Keratinocyte (primary cell): Measurements from ENCODE around the gene DNAH17. TPM values are rescaled to one million over a fixed set of nuclear protein-coding genes. Genes with fewer than 3 reads are reported as not detected.

ENCODE experiments used
- DNase-seq: peaks from one replicate; pipeline ENCODE4 v3.0.0-alpha.2; 2011; ENCODE audit warnings: low read depth, missing footprints, low spot score
- FAIRE-seq: peaks from 2 replicates; lab custom pipeline; 2011; peaks lifted over from hg19 to GRCh38; lab: Jason Lieb, UNC
- H2AFZ ChIP-seq: 2 replicates; pipeline ENCODE4 v1.6.0; 2012; ENCODE audit warnings: low read length, control low read depth, inconsistent platforms; ENCODE audit not compliant: control insufficient read depth
- H3K27ac ChIP-seq: 2 replicates; pipeline ENCODE4 v1.5.1; 2011; ENCODE audit warnings: low read length; ENCODE audit not compliant: control insufficient read depth, insufficient read depth
- H3K27me3 ChIP-seq: 3 replicates; pipeline ENCODE4 v1.6.0; 2011; ENCODE audit warnings: low read length; ENCODE audit not compliant: control insufficient read depth, insufficient read depth; ENCODE audit errors: extremely low read depth
- H3K36me3 ChIP-seq, 2 experiments: 2 replicates in 1 of 2; 3 replicates in 1 of 2; pipeline ENCODE4 v1.5.1; 2011; ENCODE audit warnings: low read length in 2 of 2, mild to moderate bottlenecking in 1 of 2; ENCODE audit not compliant: control insufficient read depth in 2 of 2, insufficient read depth in 2 of 2; ENCODE audit errors: extremely low read depth in 1 of 2
- H3K4me1 ChIP-seq: 3 replicates; pipeline ENCODE4 v1.5.1; 2011; ENCODE audit warnings: low read length; ENCODE audit not compliant: control insufficient read depth, insufficient read depth; ENCODE audit errors: extremely low read depth
- H3K4me2 ChIP-seq: 3 replicates; pipeline ENCODE4 v1.6.0; 2011; ENCODE audit warnings: low read depth, low read length; ENCODE audit not compliant: control insufficient read depth, insufficient read depth; ENCODE audit errors: extremely low read depth
- H3K4me3 ChIP-seq, 3 experiments: fragments of 200-600 bp in 1 of 3; sonication (generic) in 1 of 3; 2 replicates in 2 of 3; 3 replicates in 1 of 3; pipeline ENCODE4 v1.5.1; 2011 to 2016; ENCODE audit warnings: low read length in 3 of 3, mild to moderate bottlenecking in 3 of 3, control low read depth in 2 of 3, inconsistent platforms in 1 of 3, low read depth in 1 of 3, mixed read lengths in 1 of 3, mixed run types in 1 of 3, moderate library complexity in 1 of 3; ENCODE audit not compliant: control insufficient read depth in 2 of 3, insufficient read depth in 2 of 3; ENCODE audit errors: extremely low read depth in 1 of 3
- H3K79me2 ChIP-seq: 2 replicates; pipeline ENCODE4 v1.6.0; 2012; ENCODE audit warnings: low read length; ENCODE audit not compliant: control insufficient read depth, insufficient read depth
- H3K9ac ChIP-seq: 3 replicates; pipeline ENCODE4 v1.6.0; 2011; ENCODE audit warnings: low read length; ENCODE audit not compliant: control insufficient read depth, insufficient read depth; ENCODE audit errors: extremely low read depth
- H3K9me1 ChIP-seq: 3 replicates; pipeline ENCODE4 v1.6.0; 2011; ENCODE audit warnings: low read length; ENCODE audit not compliant: control insufficient read depth, insufficient read depth; ENCODE audit errors: extremely low read depth
- H3K9me3 ChIP-seq: 2 replicates; pipeline ENCODE4 v1.5.1; 2012; ENCODE audit warnings: low read depth, low read length; ENCODE audit not compliant: control insufficient read depth
- H4K20me1 ChIP-seq: 3 replicates; pipeline ENCODE4 v1.6.0; 2011; ENCODE audit warnings: low read length; ENCODE audit not compliant: control insufficient read depth, insufficient read depth; ENCODE audit errors: extremely low read depth
- CTCF ChIP-seq, 3 experiments: IDR thresholded peaks in 1 of 3; conservative IDR thresholded peaks in 1 of 3; optimal IDR thresholded peaks in 1 of 3; 2 replicates in 2 of 3; 3 replicates in 1 of 3; pipeline versions ENCODE3 to v1.5.1; 2011; ENCODE audit warnings: low read length in 3 of 3, mild to moderate bottlenecking in 3 of 3, moderate library complexity in 2 of 3, control low read depth in 1 of 3, inconsistent platforms in 1 of 3; ENCODE audit not compliant: insufficient read depth in 2 of 3; ENCODE audit errors: extremely low read depth in 1 of 3
- EZH2 ChIP-seq: IDR thresholded peaks from one replicate; pipeline ENCODE4 v1.6.1; 2012; ENCODE audit warnings: inconsistent platforms, mild to moderate bottlenecking, low read length, moderate library complexity
- dilution Hi-C: fragments of 300-500 bp; cut with MboI; formaldehyde crosslinking; loops from one replicate; pipeline ENCODE4 v1.7.0; 2020; ENCODE audit warnings: low sequenced_read_pairs; ENCODE audit not compliant: extremely low pct_ligation_motif_present
- polyA plus RNA-seq, 5 experiments: library from polyadenylated mRNA; depleted of rRNA in 3 of 5; stranded (reverse) in 3 of 5; stranded (forward) in 1 of 5; unstranded in 1 of 5; fragments of >200 nt; gene quantifications; 1 replicate in 1 of 5; 2 replicates in 3 of 5; 3 replicates in 1 of 5; pipeline versions ENCODE4 v1.2.1 to v1.2.3, GENCODE V29; 2011 to 2012; ENCODE audit warnings: missing spikeins in 2 of 5, low read depth in 1 of 5, low replicate concordance in 1 of 5

DNAH17 gene
- polyA plus RNA-seq, 1 donor (not counting 4 experiments of a cell fraction or from before 2014, with no cell fraction given) = 0.16 TPM

- Histone ChIP-seq H3K9me1 (no peaks in the 10 kb centered on the region), H3K27me3 (peaks cover 8% of the 10 kb centered on the region), H3K4me2 (no peak overlapping the region), H3K27ac (no peak overlapping the region), H2AFZ (no peak overlapping the region), H3K9ac (no peak overlapping the region), H3K36me3 (no peaks in the 10 kb centered on the region), H4K20me1 (no peaks in the 10 kb centered on the region), H3K79me2 (no peaks in the 10 kb centered on the region), H3K4me3 (no peak overlapping the region), H3K9me3 (no peaks in the 10 kb centered on the region), H3K4me1 (no peaks in the 10 kb centered on the region)
- dilution Hi-C loops = no loop called here
- DNase-seq = no peak
- FAIRE-seq = no peak
- TF ChIP-seq EZH2 (no peak), CTCF (optimal IDR thresholded peaks at IDR 0.05 in 1 of 3, IDR thresholded peaks at IDR 0.05 in 1 of 3, conservative IDR thresholded peaks at IDR 0.05 in 1 of 3; ENCODE audit: extremely low read depth in 1 of 3, insufficient read depth in 2 of 3, low read length in 3 of 3) (no peak)
These were observed 117.5 kb downstream of the DNAH17 start for GRCh38 chr17:78459696-78460095.

DNA sequence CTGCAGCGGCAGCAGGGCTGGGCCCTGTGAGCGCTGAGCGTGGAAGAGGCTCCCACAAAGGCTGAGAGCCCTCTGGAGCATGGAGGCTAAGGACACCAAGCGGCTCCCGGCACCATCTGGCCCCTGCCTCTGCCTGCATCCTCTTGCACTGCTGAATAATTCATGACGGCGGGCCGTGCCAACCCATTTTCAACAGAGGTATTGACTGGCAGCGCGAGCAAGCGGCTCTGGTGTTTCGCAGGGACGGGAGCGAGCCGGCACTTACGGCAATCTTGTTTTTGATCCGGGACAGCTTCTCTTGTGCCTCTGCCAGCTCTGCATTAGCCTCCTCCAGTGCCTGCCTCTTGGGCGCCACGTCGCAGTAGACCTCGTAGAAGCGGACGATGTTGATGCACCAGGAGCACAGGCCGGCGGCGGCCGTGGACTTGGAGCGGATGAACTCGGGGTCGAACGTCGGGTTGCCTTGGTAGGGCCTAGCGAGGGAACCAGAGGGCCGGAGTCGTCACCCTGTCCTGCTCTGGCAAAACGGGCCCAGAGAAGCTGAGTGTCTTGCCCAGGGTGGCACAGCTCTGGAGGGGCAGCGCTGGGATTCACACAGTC lies 118.4 kb downstream of the DNAH17 start:
- dilution Hi-C loops = no loop called here
- Histone ChIP-seq H3K79me2 (no peaks in the 10 kb centered on the region), H3K27me3 (peaks cover 8% of the 10 kb centered on the region), H3K36me3 (no peaks in the 10 kb centered on the region), H3K4me2 (no peak overlapping the region), H3K27ac (no peak overlapping the region), H2AFZ (no peak overlapping the region), H3K4me3 (no peak overlapping the region), H4K20me1 (no peaks in the 10 kb centered on the region), H3K9ac (no peak overlapping the region), H3K4me1 (no peaks in the 10 kb centered on the region), H3K9me3 (no peaks in the 10 kb centered on the region), H3K9me1 (no peaks in the 10 kb centered on the region)
- DNase-seq = no peak
- no peak for TF ChIP-seq CTCF (optimal IDR thresholded peaks at IDR 0.05 in 1 of 3, IDR thresholded peaks at IDR 0.05 in 1 of 3, conservative IDR thresholded peaks at IDR 0.05 in 1 of 3; ENCODE audit: extremely low read depth in 1 of 3, insufficient read depth in 2 of 3, low read length in 3 of 3)
- TF ChIP-seq EZH2 = no peak
- FAIRE-seq = no peak
